ENCODE results near the gene ALDH4A1. TPM values are rescaled to one million over a fixed set of nuclear protein-coding genes. Genes with fewer than 3 reads are reported as not detected.

Gene ALDH4A1
- total RNA-seq, 1 experiment from 2014 or later: 26.1 TPM

- Histone ChIP-seq H3K18ac (ENCODE audit: insufficient read length, low read depth, low read length) (no peak overlapping the region), H3K9me3 (ENCODE audit: control insufficient read depth, low read depth, low read length) (no peaks in the 10 kb centered on the region), H3K56ac (ENCODE audit: insufficient read length, low read depth, low read length) (no peak overlapping the region), H3T11ph (ENCODE audit: low read length) (no peak overlapping the region), H3K79me2 (ENCODE audit: insufficient read depth, low read length) (no peaks in the 10 kb centered on the region), H2BK120ac (ENCODE audit: low read depth, low read length, poor library complexity, severe bottlenecking) (no peak overlapping the region), H3K27me3 (ENCODE audit: insufficient read depth, low read length) (no peaks in the 10 kb centered on the region), H2BK12ac (ENCODE audit: insufficient read length, low read depth, low read length) (no peak overlapping the region), H3K4ac (ENCODE audit: low read depth, low read length) (no peak overlapping the region), H3K23me2 (ENCODE audit: insufficient read length, low read depth, low read length, poor library complexity, severe bottlenecking) (no peaks in the 10 kb centered on the region), H3K4me1 (ENCODE audit: insufficient read depth, low read length) (no peaks in the 10 kb centered on the region), H2BK20ac (ENCODE audit: low read depth, low read length, poor library complexity, severe bottlenecking) (no peak overlapping the region), H4K8ac (replicated peaks; ENCODE audit: insufficient read length, low read depth, low read length) (no peak overlapping the region), H3K27ac (ENCODE audit: insufficient read length, low read depth, low read length) (no peak overlapping the region), H3K23ac (ENCODE audit: insufficient read length, low read depth, low read length) (no peak overlapping the region), H4K5ac (ENCODE audit: insufficient read length, low read depth, low read length) (no peak overlapping the region), H2AFZ (ENCODE audit: low read length) (no peak overlapping the region), H3K79me1 (ENCODE audit: insufficient read depth, low read depth, low read length, poor library complexity, severe bottlenecking) (no peaks in the 10 kb centered on the region), H3K9ac (ENCODE audit: extremely low read depth, insufficient read length, low read length) (no peak overlapping the region), H2BK5ac (ENCODE audit: insufficient read length, low read length) (no peak overlapping the region), H2AK5ac (ENCODE audit: insufficient read length, low read length) (no peak overlapping the region), H3K4me2 (ENCODE audit: insufficient read depth, insufficient read length, low read length) (no peak overlapping the region), H2BK15ac (ENCODE audit: low read depth, low read length) (no peak overlapping the region), H3K14ac (ENCODE audit: insufficient read depth, low read length) (no peak overlapping the region), H4K91ac (ENCODE audit: insufficient read length, low read depth, low read length) (no peak overlapping the region), H4K20me1 (ENCODE audit: control insufficient read depth, insufficient read depth, insufficient read length) (no peaks in the 10 kb centered on the region)
- peaks cover 18% of the 10 kb centered on the region for H3K27me3 Mint-ChIP-seq (ENCODE audit: low read depth)
- no peaks in the 10 kb centered on the region for H3K36me3 Mint-ChIP-seq (ENCODE audit: insufficient read depth in 1 of 3, low read depth in 3 of 3)
- peaks cover 4 to 8% of the 10 kb centered on the region in 2 experiments for H3K4me1 Mint-ChIP-seq
- H3K9me3 Mint-ChIP-seq: no peaks in the 10 kb centered on the region
- WGBS (ENCODE audit: extremely low coverage, insufficient read length, low lambda C conversion rate): no CpG with 5 or more reads among the region's 6 CpGs
- no peak overlapping the region for H3K4me3 Mint-ChIP-seq
- TF ChIP-seq CTCF (conservative IDR thresholded peaks at IDR 0.05): no peak
- no peak overlapping the region for H3K27ac Mint-ChIP-seq
- no peak for DNase-seq
These were observed 36.0 kb downstream of the ALDH4A1 start for GRCh38 chr1:18866314-18866713.
